Measurements from ENCODE around the gene PRKAR1A.

DNA sequence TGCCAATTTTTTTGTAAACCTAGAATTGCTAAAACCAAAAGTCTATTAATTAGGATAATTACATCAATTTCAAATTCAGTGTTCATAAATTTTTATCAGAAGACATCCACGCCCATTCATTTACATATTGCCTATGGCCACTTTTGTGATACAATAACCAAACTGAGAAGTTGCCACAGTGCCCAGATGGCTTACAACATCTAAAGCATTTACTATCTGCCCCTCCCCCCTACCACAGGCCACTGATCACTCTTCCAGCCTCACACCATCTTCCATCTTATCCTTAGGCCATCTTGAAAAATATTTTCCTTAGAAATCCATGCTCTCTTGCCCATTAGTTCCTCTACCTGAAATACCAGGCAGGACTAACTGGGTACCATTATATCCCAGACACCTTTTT is 6.3 kb upstream of the PRKAR1A start:
- TF ChIP-seq, protein P1, sequence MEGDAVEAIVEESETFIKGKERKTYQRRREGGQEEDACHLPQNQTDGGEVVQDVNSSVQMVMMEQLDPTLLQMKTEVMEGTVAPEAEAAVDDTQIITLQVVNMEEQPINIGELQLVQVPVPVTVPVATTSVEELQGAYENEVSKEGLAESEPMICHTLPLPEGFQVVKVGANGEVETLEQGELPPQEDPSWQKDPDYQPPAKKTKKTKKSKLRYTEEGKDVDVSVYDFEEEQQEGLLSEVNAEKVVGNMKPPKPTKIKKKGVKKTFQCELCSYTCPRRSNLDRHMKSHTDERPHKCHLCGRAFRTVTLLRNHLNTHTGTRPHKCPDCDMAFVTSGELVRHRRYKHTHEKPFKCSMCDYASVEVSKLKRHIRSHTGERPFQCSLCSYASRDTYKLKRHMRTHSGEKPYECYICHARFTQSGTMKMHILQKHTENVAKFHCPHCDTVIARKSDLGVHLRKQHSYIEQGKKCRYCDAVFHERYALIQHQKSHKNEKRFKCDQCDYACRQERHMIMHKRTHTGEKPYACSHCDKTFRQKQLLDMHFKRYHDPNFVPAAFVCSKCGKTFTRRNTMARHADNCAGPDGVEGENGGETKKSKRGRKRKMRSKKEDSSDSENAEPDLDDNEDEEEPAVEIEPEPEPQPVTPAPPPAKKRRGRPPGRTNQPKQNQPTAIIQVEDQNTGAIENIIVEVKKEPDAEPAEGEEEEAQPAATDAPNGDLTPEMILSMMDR (IDR thresholded peaks at IDR 0.05; ENCODE audit: low read depth, low read length, missing input control), result no peak
- TF ChIP-seq, protein P2, sequence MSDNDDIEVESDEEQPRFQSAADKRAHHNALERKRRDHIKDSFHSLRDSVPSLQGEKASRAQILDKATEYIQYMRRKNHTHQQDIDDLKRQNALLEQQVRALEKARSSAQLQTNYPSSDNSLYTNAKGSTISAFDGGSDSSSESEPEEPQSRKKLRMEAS (IDR thresholded peaks at IDR 0.05), result no peak
- no peak for TF ChIP-seq FOXA1 (IDR thresholded peaks at IDR 0.05)
- no peak for TF ChIP-seq EGR1 (IDR thresholded peaks at IDR 0.05; ENCODE audit: low read depth in 2 of 2)
- no peak for TF ChIP-seq TAF1 (conservative IDR thresholded peaks at IDR 0.05)
- no peak for TF ChIP-seq HNF4A (conservative IDR thresholded peaks at IDR 0.05)
- TF ChIP-seq SP1 (IDR thresholded peaks at IDR 0.05), result no peak
- TF ChIP-seq RXRA (IDR thresholded peaks at IDR 0.05), result no peak
